Stimulated activated memory B cell treated with anti-CD40 and anti-IgM and Interleukin-4, amounts not matched to agents 10 μg/mL and 1 μg/mL and 100 μg/mL, for 72 hours (primary cell): ENCODE data around the gene SHMT1.
"Not testable (repeated sequence)": the region's sequence is repeated elsewhere in the genome, so short reads cannot be mapped to it uniquely, and the experiment has no call there.

Experiments
- ATAC-seq: fragments of 150-1000 bp; cut with Tn5 transposase; 2 replicates; pipeline ENCODE4 v1.10.0; 2021
- H3K27ac Mint-ChIP-seq: one replicate; pipeline ENCODE4 v1.8.0; 2022; ENCODE audit warnings: mild to moderate bottlenecking, mixed read lengths
- H3K27me3 Mint-ChIP-seq: one replicate; pipeline ENCODE4 v1.8.0; 2022; ENCODE audit warnings: mixed read lengths
- H3K36me3 Mint-ChIP-seq: one replicate; pipeline ENCODE4 v1.8.0; 2022; ENCODE audit warnings: mixed read lengths
- H3K4me1 Mint-ChIP-seq: one replicate; pipeline ENCODE4 v1.8.0; 2022; ENCODE audit warnings: mixed read lengths
- H3K4me3 Mint-ChIP-seq: one replicate; pipeline ENCODE4 v1.8.0; 2022; ENCODE audit warnings: mild to moderate bottlenecking, moderate library complexity, mixed read lengths
- H3K9me3 Mint-ChIP-seq: one replicate; pipeline ENCODE4 v1.8.0; 2022; ENCODE audit warnings: mixed read lengths

SHMT1 gene

GRCh38 chr17:18361837-18362697, 1.3 kb downstream of the SHMT1 start:
- Mint-ChIP-seq H3K4me3 (peak overlapping the region; percentile 87), H3K36me3 (no peaks in the 10 kb centered on the region), H3K27ac (peak overlapping the region; percentile 75), H3K27me3 (no peaks in the 10 kb centered on the region), H3K4me1 (peaks cover 11% of the 10 kb centered on the region), H3K9me3 (no peaks in the 10 kb centered on the region)
- no peak for ATAC-seq

- Mint-ChIP-seq H3K27me3 (no peaks in the 10 kb centered on the region), H3K4me3 (no peak overlapping the region), H3K9me3 (no peaks in the 10 kb centered on the region), H3K27ac (no peak overlapping the region), H3K4me1 (peaks cover 11% of the 10 kb centered on the region), H3K36me3 (no peaks in the 10 kb centered on the region)
- ATAC-seq = no peak
Observed at GRCh38 chr17:18360518-18360917, 2.8 kb downstream of the SHMT1 start.

GRCh38 chr17:18356624-18357023, 6.7 kb downstream of the SHMT1 start:
- H3K27ac Mint-ChIP-seq = no peak overlapping the region
- no peak for ATAC-seq
- H3K36me3 Mint-ChIP-seq = peaks cover 12% of the 10 kb centered on the region
- H3K4me1 Mint-ChIP-seq = no peaks in the 10 kb centered on the region
- no peaks in the 10 kb centered on the region for H3K9me3 Mint-ChIP-seq
- no peaks in the 10 kb centered on the region for H3K27me3 Mint-ChIP-seq
- no peak overlapping the region for H3K4me3 Mint-ChIP-seq

GRCh38 chr17:18353541-18353940, 9.8 kb downstream of the SHMT1 start:
- Mint-ChIP-seq H3K4me3 (no peak overlapping the region), H3K4me1 (no peaks in the 10 kb centered on the region), H3K27me3 (no peaks in the 10 kb centered on the region), H3K36me3 (peaks cover 18% of the 10 kb centered on the region), H3K9me3 (no peaks in the 10 kb centered on the region), H3K27ac (no peak overlapping the region)
- ATAC-seq = no peak

GRCh38 chr17:18344021-18344420, 19.3 kb downstream of the SHMT1 start:
- Mint-ChIP-seq H3K4me1 (no peaks in the 10 kb centered on the region), H3K36me3 (peaks cover 39% of the 10 kb centered on the region), H3K4me3 (no peak overlapping the region), H3K27me3 (no peaks in the 10 kb centered on the region), H3K27ac (no peak overlapping the region), H3K9me3 (no peaks in the 10 kb centered on the region)
- no peak for ATAC-seq

- no peak overlapping the region for H3K27ac Mint-ChIP-seq
- peaks cover 41% of the 10 kb centered on the region for H3K36me3 Mint-ChIP-seq
- H3K4me3 Mint-ChIP-seq = no peak overlapping the region
Observed at GRCh38 chr17:18339933-18340332, 23.4 kb downstream of the SHMT1 start.

GRCh38 chr17:18338158-18338557, 25.2 kb downstream of the SHMT1 start:
- not testable (repeated sequence) for H3K4me3 Mint-ChIP-seq, H3K27me3 Mint-ChIP-seq, H3K4me1 Mint-ChIP-seq, ATAC-seq, H3K27ac Mint-ChIP-seq, H3K9me3 Mint-ChIP-seq
- peaks cover 48% of the 10 kb centered on the region for H3K36me3 Mint-ChIP-seq

More at GRCh38 chr17:18339933-18340332, 23.4 kb downstream of the SHMT1 start:
- no peak for ATAC-seq
- Mint-ChIP-seq H3K9me3 (no peaks in the 10 kb centered on the region), H3K27me3 (no peaks in the 10 kb centered on the region), H3K4me1 (no peaks in the 10 kb centered on the region)

- ATAC-seq = no peak
- no peak overlapping the region for H3K4me3 Mint-ChIP-seq
- peaks cover 34% of the 10 kb centered on the region for H3K36me3 Mint-ChIP-seq
- no peaks in the 10 kb centered on the region for H3K27me3 Mint-ChIP-seq
- H3K9me3 Mint-ChIP-seq = no peaks in the 10 kb centered on the region
- no peak overlapping the region for H3K27ac Mint-ChIP-seq
- H3K4me1 Mint-ChIP-seq = no peaks in the 10 kb centered on the region
Observed at GRCh38 chr17:18332909-18333489, 30.4 kb downstream of the SHMT1 start.

- no peak for ATAC-seq
Observed at GRCh38 chr17:18331879-18332278, 31.5 kb downstream of the SHMT1 start.

GRCh38 chr17:18328643-18329204, 34.6 kb downstream of the SHMT1 start:
- Mint-ChIP-seq H3K9me3 (no peaks in the 10 kb centered on the region), H3K36me3 (peaks cover 35% of the 10 kb centered on the region), H3K4me1 (peaks cover 32% of the 10 kb centered on the region), H3K4me3 (no peak overlapping the region), H3K27ac (no peak overlapping the region), H3K27me3 (no peaks in the 10 kb centered on the region)
- no peak for ATAC-seq

More at GRCh38 chr17:18331879-18332278, 31.5 kb downstream of the SHMT1 start:
- Mint-ChIP-seq H3K4me3 (no peak overlapping the region), H3K27ac (no peak overlapping the region), H3K4me1 (peaks cover under 1% of the 10 kb centered on the region), H3K27me3 (no peaks in the 10 kb centered on the region), H3K9me3 (no peaks in the 10 kb centered on the region), H3K36me3 (peaks cover 34% of the 10 kb centered on the region)

GRCh38 chr17:18327556-18327955, 35.8 kb downstream of the SHMT1 start:
- no peak overlapping the region for H3K27ac Mint-ChIP-seq
- no peak for ATAC-seq
- no peaks in the 10 kb centered on the region for H3K9me3 Mint-ChIP-seq
- no peak overlapping the region for H3K4me3 Mint-ChIP-seq
- peaks cover 44% of the 10 kb centered on the region for H3K36me3 Mint-ChIP-seq
- H3K4me1 Mint-ChIP-seq = peaks cover 40% of the 10 kb centered on the region
- no peaks in the 10 kb centered on the region for H3K27me3 Mint-ChIP-seq

GRCh38 chr17:18327093-18327492, 36.3 kb downstream of the SHMT1 start:
- Mint-ChIP-seq H3K9me3 (no peaks in the 10 kb centered on the region), H3K4me3 (no peak overlapping the region), H3K27ac (no peak overlapping the region), H3K4me1 (peaks cover 42% of the 10 kb centered on the region), H3K36me3 (peaks cover 41% of the 10 kb centered on the region), H3K27me3 (no peaks in the 10 kb centered on the region)
- no peak for ATAC-seq

- Mint-ChIP-seq H3K4me1 (peaks cover 44% of the 10 kb centered on the region), H3K27me3 (no peaks in the 10 kb centered on the region), H3K4me3 (no peak overlapping the region), H3K27ac (no peak overlapping the region), H3K36me3 (peaks cover 37% of the 10 kb centered on the region), H3K9me3 (no peaks in the 10 kb centered on the region)
- ATAC-seq = no peak
Observed at GRCh38 chr17:18326572-18326971, 36.8 kb downstream of the SHMT1 start.

GRCh38 chr17:18326039-18326438, 37.3 kb downstream of the SHMT1 start:
- no peaks in the 10 kb centered on the region for H3K9me3 Mint-ChIP-seq
- no peaks in the 10 kb centered on the region for H3K27me3 Mint-ChIP-seq
- ATAC-seq = peak; percentile 58
- peaks cover 49% of the 10 kb centered on the region for H3K4me1 Mint-ChIP-seq
- H3K27ac Mint-ChIP-seq = peak overlapping the region; percentile 58
- H3K36me3 Mint-ChIP-seq = peaks cover 37% of the 10 kb centered on the region
- H3K4me3 Mint-ChIP-seq = no peak overlapping the region

- Mint-ChIP-seq H3K27me3 (no peaks in the 10 kb centered on the region), H3K9me3 (no peaks in the 10 kb centered on the region), H3K27ac (peak overlapping the region; percentile 58), H3K36me3 (peaks cover 42% of the 10 kb centered on the region), H3K4me1 (peaks cover 65% of the 10 kb centered on the region), H3K4me3 (no peak overlapping the region)
- no peak for ATAC-seq
Observed at GRCh38 chr17:18324140-18325050, 39.0 kb downstream of the SHMT1 start.
